Inflammatory macrophage (primary cell): ENCODE data around the gene NUMB.
"Not testable (repeated sequence)": the region's sequence is repeated elsewhere in the genome, so short reads cannot be mapped to it uniquely, and the experiment has no call there.

ENCODE experiments used
- DNase-seq, 2 donors: peaks; one replicate each; pipeline ENCODE4 v3.0.0-alpha.2; 2020 to 2022

Gene NUMB

GRCh38 chr14:73465823-73466532 lies 7.6 kb upstream of the NUMB start:
- DNase-seq, result peak; percentile 70 to 72

- DNase-seq, result peak; percentile 98 to 100
Measured at GRCh38 chr14:73463411-73463810, 5.1 kb upstream of the NUMB start.

DNA sequence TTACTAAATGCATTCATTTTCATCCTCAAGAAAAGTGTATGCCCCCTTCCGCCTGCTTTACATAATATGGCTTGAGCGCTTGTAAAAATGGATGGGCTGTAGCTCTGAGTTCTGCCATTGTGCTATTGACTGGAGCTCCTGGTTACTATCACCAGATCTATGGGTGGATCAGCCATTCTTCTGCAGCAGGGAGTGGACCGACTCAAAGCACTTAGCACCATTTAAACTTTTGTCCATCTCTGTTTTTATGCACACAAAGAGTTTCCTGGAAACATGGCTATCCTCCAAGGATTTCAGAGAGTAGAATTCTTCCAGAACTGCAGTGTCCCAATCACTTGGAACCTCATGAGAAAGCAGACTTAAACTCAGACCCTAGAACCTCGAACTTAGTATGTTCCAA lies 4.5 kb upstream of the NUMB start:
- DNase-seq, result no peak

- peak; percentile 73 to 79 for DNase-seq
Measured at GRCh38 chr14:73462048-73462715, 3.8 kb upstream of the NUMB start.

DNA sequence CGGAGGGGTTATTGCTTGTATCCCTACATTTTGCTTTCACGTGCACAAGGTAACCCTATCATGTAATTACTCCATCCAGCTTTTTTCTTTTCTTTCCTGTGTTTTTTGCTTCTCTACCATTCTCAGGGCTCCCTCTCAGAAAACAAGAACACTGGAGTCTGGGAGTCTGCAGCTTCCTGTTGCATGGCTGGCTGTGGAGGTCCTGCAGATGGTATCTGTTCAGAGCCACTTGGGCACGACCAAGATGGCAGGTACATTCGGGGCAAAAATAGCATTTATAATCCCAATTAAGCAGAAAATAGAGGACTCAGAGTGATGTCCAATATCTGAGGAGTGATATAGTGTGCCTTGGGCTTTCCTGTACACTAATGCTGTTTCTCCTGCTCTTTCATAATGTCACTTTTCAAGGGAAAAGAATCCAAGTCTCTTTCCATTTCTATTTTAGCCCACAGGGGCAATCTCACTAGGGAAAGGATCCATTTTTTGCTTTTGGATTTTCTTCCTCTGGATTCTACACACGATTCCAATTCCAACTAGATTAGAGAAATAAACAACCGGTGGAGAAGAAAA lies 3.2 kb upstream of the NUMB start:
- no peak for DNase-seq

DNA sequence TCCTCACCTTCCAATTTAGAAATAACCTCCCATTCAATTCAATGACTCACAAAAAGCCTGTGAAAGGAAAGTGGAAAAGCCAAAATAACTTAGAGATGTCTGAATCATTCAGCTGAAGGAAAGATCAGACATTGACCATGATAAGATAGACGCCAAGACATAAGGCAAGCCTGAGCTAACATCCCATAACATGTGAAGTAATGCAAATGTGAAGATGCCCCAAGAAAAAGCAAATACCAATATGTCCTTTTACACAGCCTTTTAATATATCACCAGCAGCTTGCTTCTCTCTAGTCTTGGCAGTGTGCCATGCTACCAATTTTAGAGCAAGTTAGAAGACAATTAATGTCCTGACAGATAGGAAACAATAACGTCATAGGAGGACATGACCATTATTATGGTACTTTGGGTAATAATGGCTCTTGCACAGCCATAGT lies 2.4 kb upstream of the NUMB start:
- no peak for DNase-seq

GRCh38 chr14:73459959-73460358 lies 1.6 kb upstream of the NUMB start:
- no peak for DNase-seq

DNA sequence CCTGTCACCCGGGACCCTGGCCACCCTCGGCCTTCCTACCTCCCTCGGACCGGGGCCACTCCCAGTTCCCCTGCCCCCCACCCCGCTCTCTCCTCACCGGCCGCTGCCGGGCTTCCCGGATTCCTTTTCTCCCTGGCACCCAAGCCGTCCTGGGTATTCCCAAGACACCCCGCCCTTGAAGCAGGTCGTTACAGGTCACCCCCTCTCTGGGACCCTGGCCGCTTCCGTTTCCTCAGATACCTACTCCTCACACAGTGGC lies 493 bp downstream of the NUMB start:
- no peak for DNase-seq

DNA sequence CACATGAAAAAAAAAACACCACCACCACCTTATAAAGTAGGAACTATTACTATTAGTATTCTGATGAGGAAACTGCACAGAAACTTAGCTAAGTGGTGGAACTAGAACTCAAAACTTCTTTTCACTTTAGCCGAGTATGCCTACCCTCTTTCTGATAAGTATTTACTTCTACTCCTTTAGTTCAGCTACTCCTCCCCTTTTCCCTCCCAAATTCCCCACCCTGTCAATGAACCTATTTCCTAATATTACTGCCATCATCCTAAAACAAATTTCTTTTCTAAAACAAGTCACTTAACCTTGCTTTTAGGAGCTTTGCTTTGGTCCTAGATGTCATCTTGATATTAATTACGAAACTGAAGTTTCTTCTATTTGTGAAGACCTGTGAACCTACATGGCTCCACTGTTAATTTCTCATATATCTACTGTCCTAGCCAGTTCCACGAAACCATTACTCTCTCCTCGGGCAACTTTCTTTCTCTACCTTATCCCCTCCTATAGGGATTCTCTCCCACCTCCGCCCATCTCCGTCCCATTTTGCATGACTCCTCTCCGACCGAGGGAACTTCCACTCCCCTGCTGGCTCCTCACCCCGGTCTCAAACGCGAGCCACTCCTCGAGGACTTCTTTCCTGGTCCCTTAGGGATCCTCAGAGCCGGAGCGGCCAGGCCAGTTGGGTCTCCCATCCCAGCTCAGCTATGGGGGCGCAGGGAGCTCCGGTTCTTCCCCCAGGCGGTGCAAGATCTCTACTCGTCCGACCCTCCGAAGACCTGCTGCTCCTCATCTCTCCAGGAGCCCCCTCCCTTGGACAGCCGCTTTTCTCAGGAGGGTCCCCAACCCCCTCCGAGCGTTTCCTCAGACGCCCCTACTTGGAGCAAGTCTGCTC lies 1.1 kb downstream of the NUMB start:
- DNase-seq, result peak in 1 of 2 donors; percentile 63

DNA sequence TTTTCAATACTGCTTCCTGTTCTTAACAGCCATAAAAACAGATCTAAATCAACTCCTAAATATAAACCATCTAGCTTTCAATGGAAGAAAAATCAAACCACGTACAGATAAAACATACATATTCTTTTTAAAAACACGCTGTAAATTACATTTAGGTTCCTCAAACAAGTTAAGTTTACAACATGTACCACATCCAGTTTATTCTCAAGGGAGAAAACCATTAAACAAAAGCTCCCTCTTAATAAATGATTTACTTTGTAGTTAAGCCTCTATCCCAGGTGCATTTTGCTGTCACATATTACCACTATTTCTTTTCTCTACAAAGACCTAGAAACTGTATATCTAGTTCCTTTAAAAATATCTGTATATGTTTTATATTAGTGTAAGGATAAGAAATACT lies 3.1 kb downstream of the NUMB start:
- DNase-seq, result no peak

DNA sequence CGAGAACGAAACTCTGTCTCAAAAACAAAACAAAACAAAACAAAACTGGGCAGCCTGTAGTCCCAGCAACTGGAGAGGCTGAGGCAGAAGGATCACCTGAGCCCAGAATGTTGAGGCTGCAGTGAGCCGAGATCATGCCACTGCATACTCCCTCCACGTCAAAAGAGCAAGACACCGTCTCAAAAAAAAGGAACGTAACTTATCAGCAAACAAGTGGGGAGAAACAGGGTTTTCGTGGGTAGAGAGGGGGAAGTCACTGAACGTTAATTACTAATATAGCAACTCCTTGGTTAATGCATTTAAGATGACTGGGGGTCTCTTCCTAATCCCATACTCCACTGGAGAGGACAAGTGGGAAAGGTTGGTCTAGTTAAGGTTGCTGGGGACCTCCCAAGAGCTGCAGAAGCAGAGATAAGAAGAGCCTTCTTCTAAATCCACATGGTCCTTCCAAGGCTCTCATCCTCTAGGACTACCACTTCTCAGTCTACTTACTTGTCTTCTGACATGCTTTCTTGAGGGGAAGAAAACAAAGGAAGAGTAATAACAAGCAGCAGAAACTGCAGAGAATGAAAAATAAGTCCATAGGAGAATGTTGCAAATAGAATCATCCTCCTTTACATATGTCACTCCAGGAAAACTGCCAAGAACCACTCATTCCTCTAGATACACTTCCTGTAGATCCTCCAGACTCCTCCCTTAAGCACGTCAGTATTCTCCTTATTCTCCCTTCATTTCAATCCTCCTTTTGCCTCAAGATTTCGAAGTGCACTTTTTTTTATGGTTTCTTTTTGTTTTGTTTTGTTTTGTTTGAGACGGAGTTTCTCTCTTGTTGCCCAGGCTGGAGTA lies 5.8 kb downstream of the NUMB start:
- DNase-seq, result peak; percentile 51 to 53

DNA sequence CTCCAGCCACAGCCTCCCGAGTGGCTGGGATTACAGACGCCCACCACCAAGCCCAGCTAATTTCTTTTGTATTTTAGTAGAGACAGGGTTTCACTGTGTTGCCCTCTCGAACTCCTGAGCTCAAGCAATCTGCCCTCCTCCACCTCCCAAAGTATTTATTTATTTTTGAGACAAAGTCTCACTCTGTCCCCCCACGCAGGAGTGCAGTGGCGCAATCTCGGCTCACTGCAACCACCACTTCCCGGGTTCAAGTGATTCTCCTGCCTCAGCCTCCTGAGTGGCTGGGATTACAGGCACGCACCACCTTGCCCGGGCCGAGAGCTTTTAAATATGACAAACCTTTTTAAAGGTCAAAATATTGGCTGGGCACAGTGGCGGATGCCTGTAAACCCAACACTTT lies 14.6 kb downstream of the NUMB start:
- no peak for DNase-seq

GRCh38 chr14:73441286-73441685 lies 17.1 kb downstream of the NUMB start:
- no peak for DNase-seq

DNA sequence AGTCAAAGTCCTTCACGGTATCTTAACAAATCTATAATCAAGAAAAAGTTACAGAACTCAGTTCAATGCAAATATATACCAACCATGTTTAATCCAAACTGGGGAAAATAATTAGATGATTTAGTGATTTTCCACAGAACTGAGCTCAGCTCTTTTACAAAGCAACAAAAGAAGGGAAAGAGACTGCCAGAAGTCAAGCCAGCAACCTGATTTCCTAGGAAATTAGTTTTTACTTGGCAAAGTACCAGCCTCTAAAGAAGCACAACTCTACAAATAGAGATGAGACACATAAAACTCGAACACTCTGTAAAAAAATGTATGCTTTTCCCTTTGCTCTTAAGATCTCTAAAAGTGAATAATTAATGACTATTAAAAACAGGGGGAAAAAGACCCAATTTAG lies 19.4 kb downstream of the NUMB start:
- DNase-seq, result no peak

GRCh38 chr14:73437206-73437605 lies 21.1 kb downstream of the NUMB start:
- no peak for DNase-seq

GRCh38 chr14:73432124-73432523 lies 26.2 kb downstream of the NUMB start:
- DNase-seq, result no peak

DNA sequence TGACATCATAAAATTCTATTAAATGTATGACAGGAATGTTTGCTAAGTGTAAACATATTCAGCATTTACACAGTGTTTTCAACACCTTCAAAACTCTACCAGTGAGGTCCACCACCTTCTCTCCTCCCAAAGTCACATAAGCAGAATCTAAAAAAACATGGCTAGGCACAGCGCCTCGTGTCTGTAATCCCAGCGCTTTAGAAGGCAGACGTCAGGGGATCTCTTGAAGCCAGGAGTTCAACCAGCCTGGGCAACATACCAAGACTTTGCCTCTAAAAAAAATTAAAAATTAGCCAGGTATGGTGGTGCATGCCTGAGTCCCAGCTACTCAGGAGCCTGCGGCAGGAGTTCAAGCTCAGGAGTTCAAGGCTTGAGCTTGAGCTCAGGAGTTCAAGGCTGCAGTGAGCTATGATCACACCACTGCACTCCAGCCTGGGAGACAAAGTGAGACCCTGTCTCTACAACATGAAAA lies 30.0 kb downstream of the NUMB start:
- no peak for DNase-seq

DNA sequence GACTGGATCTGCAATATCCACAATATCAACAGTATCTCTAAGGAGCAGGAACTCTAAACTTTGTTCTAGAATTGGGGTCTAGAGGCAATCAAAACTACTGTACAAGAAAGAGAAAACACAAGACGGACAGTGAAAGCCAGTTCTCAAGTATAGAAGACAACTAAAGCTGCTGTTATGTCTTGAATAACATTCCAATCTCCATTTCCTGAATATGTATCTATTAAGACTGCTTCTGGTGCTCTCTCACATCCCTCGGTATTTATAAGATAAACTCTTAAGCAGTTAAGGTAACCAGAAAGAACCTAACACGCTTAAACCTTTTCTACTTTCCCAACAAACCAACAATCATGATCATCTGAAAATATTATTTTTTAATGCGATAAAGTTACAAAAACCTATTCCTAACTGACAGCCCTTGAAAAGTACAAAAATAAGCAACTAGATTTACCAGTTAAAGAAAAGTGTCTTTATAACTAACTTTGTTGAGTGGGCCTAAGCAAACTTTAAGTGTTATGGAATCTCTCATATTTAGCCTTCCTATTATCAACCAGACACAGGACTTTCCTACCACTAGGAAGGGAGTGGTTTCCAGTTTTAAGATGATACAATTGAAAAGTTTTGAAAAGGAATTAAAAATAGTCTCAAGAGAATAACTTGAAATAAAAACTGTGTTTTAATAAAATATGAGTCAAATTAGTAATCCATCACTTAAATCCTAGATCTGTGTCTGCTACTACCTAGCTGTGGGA lies 30.7 kb downstream of the NUMB start:
- no peak for DNase-seq

GRCh38 chr14:73426877-73427276 lies 31.5 kb downstream of the NUMB start:
- peak; percentile 48 to 58 for DNase-seq

DNA sequence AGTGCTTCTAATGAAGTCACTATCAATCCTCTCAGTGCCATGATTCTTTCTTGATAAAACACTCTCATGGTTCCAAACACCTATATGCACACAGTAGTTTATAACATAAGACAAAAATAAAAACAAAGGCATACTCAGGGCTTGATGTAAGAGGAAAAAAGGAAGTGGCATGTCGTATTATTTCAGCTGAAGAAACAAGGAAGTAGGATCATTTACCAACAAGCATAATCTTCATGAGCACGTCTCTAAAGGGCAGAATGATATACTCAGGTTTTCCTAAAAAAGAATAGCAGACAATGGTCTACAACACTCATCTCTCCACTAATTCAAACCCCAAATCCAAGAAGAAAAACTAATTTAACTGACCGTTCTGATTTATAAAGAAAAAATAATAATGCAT lies 33.9 kb downstream of the NUMB start:
- DNase-seq, result peak; percentile 42 to 71

GRCh38 chr14:73423092-73423491 lies 35.3 kb downstream of the NUMB start:
- not testable (repeated sequence) for DNase-seq

- no peak for DNase-seq
Measured at GRCh38 chr14:73422515-73422914, 35.8 kb downstream of the NUMB start.
